MCF 10A (cell line): ENCODE data around the gene PAX4. TPM values are rescaled to one million over a fixed set of nuclear protein-coding genes. Genes with fewer than 3 reads are reported as not detected.

Experiments
- Bru-seq: library from RNA; stranded (reverse); fragments of 400-500 nt; gene quantifications from one replicate; lab custom pipeline; 2021; lab: Mats Ljungman, UMichigan
- BruChase-seq, 2 experiments: library from RNA; stranded (reverse); fragments of 400-500 nt; gene quantifications; one replicate each; lab custom pipeline; 2021; lab: Mats Ljungman, UMichigan
- BruUV-seq: library from RNA; stranded (reverse); fragments of 400-500 nt; replicated peaks from 2 replicates; lab custom pipeline; 2021; lab: Mats Ljungman, UMichigan
- CTCF ChIA-PET: fragments of 300-600 bp; sonication (Branson Sonifier 250); formaldehyde crosslinking; extraction: SDS; loops from one replicate; lab custom pipeline; 2021; ENCODE audit warnings: antibody characterized with exemption, inconsistent platforms; lab: Yijun Ruan, JAX
- POLR2A ChIA-PET: fragments of 300-600, 350-650 bp; sonication (Branson Sonifier 250); formaldehyde crosslinking; extraction: SDS; loops from one replicate; lab custom pipeline; 2020; ENCODE audit warnings: antibody characterized with exemption, inconsistent platforms; lab: Yijun Ruan, JAX
- DNase-seq: peaks from one replicate; pipeline ENCODE4 v3.0.0-alpha.2; 2018; ENCODE audit not compliant: unreplicated experiment
- H3K27ac Mint-ChIP-seq: one replicate; pipeline ENCODE4 v1.8.0; 2022; ENCODE audit warnings: mild to moderate bottlenecking, low read depth, mixed read lengths; ENCODE audit not compliant: unreplicated experiment
- H3K27me3 Mint-ChIP-seq: one replicate; pipeline ENCODE4 v1.8.0; 2022; ENCODE audit warnings: mixed read lengths; ENCODE audit not compliant: insufficient read depth, unreplicated experiment
- H3K36me3 Mint-ChIP-seq: one replicate; pipeline ENCODE4 v1.8.0; 2022; ENCODE audit warnings: mild to moderate bottlenecking, moderate library complexity, mixed read lengths; ENCODE audit not compliant: insufficient read depth, unreplicated experiment
- H3K4me1 Mint-ChIP-seq: one replicate; pipeline ENCODE4 v1.8.0; 2022; ENCODE audit warnings: mixed read lengths; ENCODE audit not compliant: insufficient read depth, unreplicated experiment
- H3K4me3 Mint-ChIP-seq: one replicate; pipeline ENCODE4 v1.8.0; 2022; ENCODE audit warnings: mild to moderate bottlenecking, moderate library complexity, mixed read lengths; ENCODE audit not compliant: unreplicated experiment
- H3K9me3 Mint-ChIP-seq: one replicate; pipeline ENCODE4 v1.8.0; 2022; ENCODE audit warnings: mixed read lengths; ENCODE audit not compliant: unreplicated experiment
- CTCF ChIP-seq: fragments of 200-600 bp; IDR thresholded peaks from one replicate; pipeline ENCODE4 v1.8.0; 2022; ENCODE audit warnings: antibody characterized with exemption, mild to moderate bottlenecking; ENCODE audit not compliant: unreplicated experiment
- intact Hi-C: fragments of 100-400 bp; cut with micrococcal nuclease; formaldehyde crosslinking; loops from 2 replicates; pipeline ENCODE4 v1.14.1; 2022
- long read RNA-seq: library from polyadenylated mRNA; stranded (forward); transcript quantifications from one replicate; pipeline ENCODE4 v2.0.0, GENCODE V29; 2022
- total RNA-seq: library from RNA; stranded (reverse); gene quantifications from 2 replicates; pipeline ENCODE4 v1.2.3, GENCODE V29; 2022

PAX4 gene
- total RNA-seq = not detected in 2 replicates
- Bru-seq, nascent RNA = not detected
- not detected for BruChase-seq, experiment 1, labeled RNA remaining after a 6-hour chase
- BruChase-seq, experiment 2, labeled RNA remaining after a 2-hour chase = not detected
- long read RNA-seq = 0 reads

GRCh38 chr7:127618042-127618441 is at the start of gene PAX4:
TSS of gene PAX4 (minus strand) at chr7:127618142. CDS start at chr7:127615928, 2,214 bp downstream.
- Mint-ChIP-seq H3K27me3 (peaks cover 100% of the 10 kb centered on the region), H3K4me3 (no peak within 1 kb of the TSS), H3K9me3 (no peaks in the 10 kb centered on the region), H3K27ac (no peak within 1 kb of the TSS), H3K36me3 (no peaks in the 10 kb centered on the region), H3K4me1 (no peaks in the 10 kb centered on the region)
- ChIA-PET POLR2A (no interaction called here), CTCF (no interaction called here)
- no TSS peak for BruUV-seq
- no peak for TF ChIP-seq CTCF
- intact Hi-C loops = no loop called here
- no peak for DNase-seq

GRCh38 chr7:127667017-127667670 is 49.2 kb upstream of the PAX4 start:
- peaks cover 61% of the 10 kb centered on the region for H3K4me1 Mint-ChIP-seq
- no TSS peak for BruUV-seq

GRCh38 chr7:127666602-127667001 is 48.7 kb upstream of the PAX4 start:
- peak overlapping the region; percentile 41 for H3K27ac Mint-ChIP-seq
- H3K9me3 Mint-ChIP-seq = no peaks in the 10 kb centered on the region
- peak overlapping the region; percentile 36 for H3K4me3 Mint-ChIP-seq
- no peak for DNase-seq
- no peak for TF ChIP-seq CTCF
- POLR2A ChIA-PET = interaction anchor here (0.7 to 2.4 kb wide), 5 partner anchors 8 to 274 kb away, joined by 3 to 17 read pairs (median 5); partner anchors contain the start of genes SND1 and ZNF800
- peaks cover 52% of the 10 kb centered on the region for H3K36me3 Mint-ChIP-seq
- intact Hi-C loops = no loop called here
- no peaks in the 10 kb centered on the region for H3K27me3 Mint-ChIP-seq
- CTCF ChIA-PET = interaction anchor here (0.7 to 1.4 kb wide), 3 partner anchors 42 to 67 kb away, joined by 3 to 6 read pairs (median 4); no protein-coding TSS in a partner anchor
- peaks cover 65% of the 10 kb centered on the region for H3K4me1 Mint-ChIP-seq
- no TSS peak for BruUV-seq

More at GRCh38 chr7:127667017-127667670, 49.2 kb upstream of the PAX4 start:
- CTCF ChIA-PET = interaction anchor here (0.7 to 1.4 kb wide), 2 partner anchors 43 to 67 kb away, joined by 3 to 4 read pairs; no protein-coding TSS in a partner anchor
- intact Hi-C loops = no loop called here
- H3K36me3 Mint-ChIP-seq = peaks cover 46% of the 10 kb centered on the region
- peak overlapping the region; percentile 36 for H3K4me3 Mint-ChIP-seq
- TF ChIP-seq CTCF = no peak
- H3K27ac Mint-ChIP-seq = peak overlapping the region; percentile 41
- peak; percentile 49 for DNase-seq
- no peaks in the 10 kb centered on the region for H3K9me3 Mint-ChIP-seq
- no peaks in the 10 kb centered on the region for H3K27me3 Mint-ChIP-seq
- POLR2A ChIA-PET = interaction anchor here (0.6 to 2.4 kb wide), 6 partner anchors 9 to 275 kb away, joined by 3 to 17 read pairs (median 4); partner anchors contain the start of genes SND1 and ZNF800

GRCh38 chr7:127665922-127666321 is 48.0 kb upstream of the PAX4 start:
- BruUV-seq = no TSS peak
- H3K4me3 Mint-ChIP-seq = peak overlapping the region; percentile 36
- POLR2A ChIA-PET = interaction anchor here (1.2 to 2.4 kb wide), 4 partner anchors 11 to 273 kb away, joined by 4 to 17 read pairs (median 5); partner anchors contain the start of genes SND1 and ZNF800
- DNase-seq = no peak
- intact Hi-C loops = no loop called here
- CTCF ChIA-PET = interaction anchor here (0.5 to 1.4 kb wide), 3 partner anchors 43 to 1209 kb away, joined by 4 to 7 read pairs (median 6); no protein-coding TSS in a partner anchor
- TF ChIP-seq CTCF = no peak
- peak overlapping the region; percentile 41 for H3K27ac Mint-ChIP-seq
- peaks cover 60% of the 10 kb centered on the region for H3K4me1 Mint-ChIP-seq
- H3K27me3 Mint-ChIP-seq = no peaks in the 10 kb centered on the region
- peaks cover 54% of the 10 kb centered on the region for H3K36me3 Mint-ChIP-seq
- H3K9me3 Mint-ChIP-seq = no peaks in the 10 kb centered on the region
